C4-2B (cell line): Measurements from ENCODE around the gene DUSP6.

Experiments
- CTCF ChIP-seq: fragments of 450-650 bp; conservative IDR thresholded peaks from 2 replicates; pipeline ENCODE4 v1.5.1; 2017; ENCODE audit warnings: mild to moderate bottlenecking
- ZFX ChIP-seq: fragments of 450-650 bp; IDR thresholded peaks from 2 replicates; pipeline ENCODE4 v1.6.1; 2017

DNA sequence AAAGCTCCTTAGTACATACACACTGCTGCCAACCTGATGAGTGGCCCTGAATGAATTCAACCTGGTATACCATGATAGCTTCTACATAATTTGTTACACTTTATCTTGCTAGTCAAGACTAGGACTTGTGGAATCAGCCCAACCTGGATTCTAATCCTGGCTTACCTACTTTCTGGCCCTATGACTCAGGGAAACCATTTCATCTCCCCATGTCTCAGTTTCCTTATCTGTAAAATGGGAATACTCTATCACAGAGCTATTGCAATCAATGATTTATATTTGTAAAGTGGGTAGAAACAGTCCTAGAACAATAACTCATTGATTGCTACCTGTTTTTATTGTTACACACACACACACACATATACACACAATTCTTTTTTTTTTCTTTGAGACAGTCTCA, 6.5 kb upstream of the DUSP6 start:
- TF ChIP-seq CTCF: no peak
- TF ChIP-seq ZFX: no peak
